Stimulated activated CD4-positive, alpha-beta T cell treated with anti-CD3 and anti-CD28 coated beads, Interleukin-15, amount 100 ng/mL, for 48 hours (primary cell): ENCODE data around the gene TPM2.

Experiments
- DNase-seq, 2 donors: peaks; one replicate each; pipeline ENCODE4 v3.0.0-alpha.2; 2020; ENCODE audit warnings: low read depth in 2 of 2

The TPM2 gene

DNA sequence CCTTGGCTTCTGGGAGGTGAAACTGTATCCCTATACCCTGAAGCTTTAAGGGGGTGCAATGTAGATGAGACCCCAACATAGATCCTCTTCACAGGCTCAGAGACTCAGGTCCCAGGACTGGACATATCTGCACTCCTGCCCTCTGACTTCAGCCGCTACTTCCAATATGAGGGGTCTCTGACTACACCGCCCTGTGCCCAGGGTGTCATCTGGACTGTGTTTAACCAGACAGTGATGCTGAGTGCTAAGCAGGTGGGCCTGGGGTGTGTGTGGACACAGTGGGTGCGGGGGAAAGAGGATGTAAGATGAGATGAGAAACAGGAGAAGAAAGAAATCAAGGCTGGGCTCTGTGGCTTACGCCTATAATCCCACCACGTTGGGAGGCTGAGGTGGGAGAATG is 10.6 kb downstream of the TPM2 start:
- DNase-seq, result no peak

DNA sequence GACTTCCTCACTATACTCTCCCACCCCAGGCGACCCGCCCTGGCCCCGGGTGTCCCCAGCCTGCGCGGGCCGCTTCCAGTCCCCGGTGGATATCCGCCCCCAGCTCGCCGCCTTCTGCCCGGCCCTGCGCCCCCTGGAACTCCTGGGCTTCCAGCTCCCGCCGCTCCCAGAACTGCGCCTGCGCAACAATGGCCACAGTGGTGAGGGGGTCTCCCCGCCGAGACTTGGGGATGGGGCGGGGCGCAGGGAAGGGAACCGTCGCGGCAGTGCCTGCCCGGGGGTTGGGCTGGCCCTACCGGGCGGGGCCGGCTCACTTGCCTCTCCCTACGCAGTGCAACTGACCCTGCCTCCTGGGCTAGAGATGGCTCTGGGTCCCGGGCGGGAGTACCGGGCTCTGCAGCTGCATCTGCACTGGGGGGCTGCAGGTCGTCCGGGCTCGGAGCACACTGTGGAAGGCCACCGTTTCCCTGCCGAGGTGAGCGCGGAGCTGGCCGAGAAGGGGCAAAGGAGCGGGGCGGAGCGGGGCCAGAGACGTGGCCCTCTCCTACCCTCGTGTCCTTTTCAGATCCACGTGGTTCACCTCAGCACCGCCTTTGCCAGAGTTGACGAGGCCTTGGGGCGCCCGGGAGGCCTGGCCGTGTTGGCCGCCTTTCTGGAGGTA is 13.9 kb downstream of the TPM2 start:
- DNase-seq, result no peak

DNA sequence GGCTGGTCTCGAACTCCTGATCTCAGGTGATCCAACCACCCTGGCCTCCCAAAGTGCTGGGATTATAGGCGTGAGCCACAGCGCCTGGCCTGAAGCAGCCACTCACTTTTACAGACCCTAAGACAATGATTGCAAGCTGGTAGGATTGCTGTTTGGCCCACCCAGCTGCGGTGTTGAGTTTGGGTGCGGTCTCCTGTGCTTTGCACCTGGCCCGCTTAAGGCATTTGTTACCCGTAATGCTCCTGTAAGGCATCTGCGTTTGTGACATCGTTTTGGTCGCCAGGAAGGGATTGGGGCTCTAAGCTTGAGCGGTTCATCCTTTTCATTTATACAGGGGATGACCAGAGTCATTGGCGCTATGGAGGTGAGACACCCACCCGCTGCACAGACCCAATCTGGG is 14.5 kb downstream of the TPM2 start:
- DNase-seq, result no peak

DNA sequence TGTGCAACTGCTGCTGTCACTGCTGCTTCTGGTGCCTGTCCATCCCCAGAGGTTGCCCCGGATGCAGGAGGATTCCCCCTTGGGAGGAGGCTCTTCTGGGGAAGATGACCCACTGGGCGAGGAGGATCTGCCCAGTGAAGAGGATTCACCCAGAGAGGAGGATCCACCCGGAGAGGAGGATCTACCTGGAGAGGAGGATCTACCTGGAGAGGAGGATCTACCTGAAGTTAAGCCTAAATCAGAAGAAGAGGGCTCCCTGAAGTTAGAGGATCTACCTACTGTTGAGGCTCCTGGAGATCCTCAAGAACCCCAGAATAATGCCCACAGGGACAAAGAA is 15.7 kb downstream of the TPM2 start:
- DNase-seq, result no peak

DNA sequence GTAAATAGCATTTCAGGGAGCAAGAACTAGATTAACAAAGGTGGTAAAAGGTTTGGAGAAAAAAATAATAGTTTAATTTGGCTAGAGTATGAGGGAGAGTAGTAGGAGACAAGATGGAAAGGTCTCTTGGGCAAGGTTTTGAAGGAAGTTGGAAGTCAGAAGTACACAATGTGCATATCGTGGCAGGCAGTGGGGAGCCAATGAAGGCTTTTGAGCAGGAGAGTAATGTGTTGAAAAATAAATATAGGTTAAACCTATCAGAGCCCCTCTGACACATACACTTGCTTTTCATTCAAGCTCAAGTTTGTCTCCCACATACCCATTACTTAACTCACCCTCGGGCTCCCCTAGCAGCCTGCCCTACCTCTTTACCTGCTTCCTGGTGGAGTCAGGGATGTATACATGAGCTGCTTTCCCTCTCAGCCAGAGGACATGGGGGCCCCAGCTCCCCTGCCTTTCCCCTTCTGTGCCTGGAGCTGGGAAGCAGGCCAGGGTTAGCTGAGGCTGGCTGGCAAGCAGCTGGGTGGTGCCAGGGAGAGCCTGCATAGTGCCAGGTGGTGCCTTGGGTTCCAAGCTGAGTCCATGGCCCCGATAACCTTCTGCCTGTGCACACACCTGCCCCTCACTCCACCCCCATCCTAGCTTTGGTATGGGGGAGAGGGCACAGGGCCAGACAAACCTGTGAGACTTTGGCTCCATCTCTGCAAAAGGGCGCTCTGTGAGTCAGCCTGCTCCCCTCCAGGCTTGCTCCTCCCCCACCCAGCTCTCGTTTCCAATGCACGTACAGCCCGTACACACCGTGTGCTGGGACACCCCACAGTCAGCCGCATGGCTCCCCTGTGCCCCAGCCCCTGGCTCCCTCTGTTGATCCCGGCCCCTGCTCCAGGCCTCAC is 16.3 kb downstream of the TPM2 start, which contains the start of gene CA9:
CA9 (plus strand) TSS at position 797 of the 893 bp plus-strand sequence; CDS start at position 829, 32 bp downstream.
- DNase-seq, result no peak

DNA sequence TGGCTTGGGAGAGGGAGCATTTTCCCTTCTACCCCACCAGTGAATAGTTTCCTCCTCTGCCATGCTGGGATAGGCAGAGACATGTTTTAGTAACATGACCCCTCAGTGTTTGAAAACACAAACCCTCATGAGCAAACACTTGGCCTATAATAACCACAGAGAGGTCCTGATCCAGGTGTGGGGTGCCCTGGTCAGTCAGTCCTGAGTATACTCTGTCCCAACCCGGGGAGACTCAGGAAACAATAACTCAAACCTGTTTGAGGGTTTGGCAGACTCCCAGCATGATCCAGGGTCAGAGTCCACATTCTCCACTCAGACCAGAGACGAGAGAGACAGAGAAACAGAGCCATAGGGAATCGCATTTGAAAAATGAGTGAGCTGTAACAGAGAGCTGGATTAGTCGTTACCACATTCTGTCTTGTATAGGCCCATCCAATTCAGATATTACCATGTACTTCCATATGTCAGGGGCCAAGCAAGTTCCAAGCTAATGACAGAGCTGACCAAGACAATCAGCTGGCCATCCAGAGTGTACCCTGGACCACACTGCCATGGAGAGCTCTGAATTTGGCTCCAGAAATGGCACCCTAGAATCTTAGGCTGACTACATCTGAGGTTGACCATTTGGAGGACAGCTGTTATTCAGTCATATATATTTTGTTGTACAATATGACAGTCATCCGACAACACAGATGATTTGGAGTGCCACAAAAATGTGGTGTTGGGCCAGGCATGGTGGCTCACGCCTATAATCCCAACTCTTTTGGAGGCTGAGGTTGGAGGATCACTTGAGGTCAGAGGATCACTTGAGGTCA is 20.2 kb downstream of the TPM2 start:
- DNase-seq, result no peak

DNA sequence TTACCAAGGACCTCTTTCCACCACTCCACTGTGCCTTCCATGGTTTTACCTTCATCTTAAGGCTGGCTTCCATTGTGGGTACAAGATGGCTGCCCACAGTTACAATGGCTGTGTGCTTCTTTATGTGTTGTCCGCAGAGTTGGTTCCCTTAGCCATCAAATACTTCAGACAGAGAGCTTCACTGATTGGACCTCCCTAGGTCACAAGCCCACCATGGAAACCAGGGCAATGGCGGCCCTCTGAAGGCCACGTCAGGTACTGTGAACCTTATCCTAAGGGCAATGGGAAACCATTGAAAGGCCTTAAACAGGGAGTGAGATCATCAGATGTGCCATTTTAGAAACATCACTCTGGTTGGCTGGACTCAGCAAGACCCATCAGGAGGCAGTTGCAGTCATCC is 21.8 kb downstream of the TPM2 start:
- DNase-seq, result no peak

DNA sequence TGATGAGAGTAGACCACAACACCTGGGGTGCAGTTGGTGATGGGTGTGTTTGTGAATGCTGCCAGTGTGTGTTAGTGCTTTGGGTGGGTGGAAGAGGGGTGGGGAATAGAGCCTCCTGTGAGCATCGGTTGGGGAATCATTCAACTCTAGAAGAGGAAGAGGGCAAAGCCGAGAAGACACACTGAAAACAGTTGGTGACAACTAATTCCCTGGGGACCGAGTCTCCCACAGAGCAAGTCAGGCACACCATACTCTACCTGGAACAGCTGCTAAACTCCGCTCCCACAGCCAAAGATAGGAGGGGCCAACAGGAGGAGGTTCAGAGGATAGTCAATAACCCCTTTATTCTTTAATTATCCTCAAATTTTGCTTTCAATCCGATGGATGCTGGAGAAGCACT is 23.2 kb downstream of the TPM2 start:
- no peak for DNase-seq

DNA sequence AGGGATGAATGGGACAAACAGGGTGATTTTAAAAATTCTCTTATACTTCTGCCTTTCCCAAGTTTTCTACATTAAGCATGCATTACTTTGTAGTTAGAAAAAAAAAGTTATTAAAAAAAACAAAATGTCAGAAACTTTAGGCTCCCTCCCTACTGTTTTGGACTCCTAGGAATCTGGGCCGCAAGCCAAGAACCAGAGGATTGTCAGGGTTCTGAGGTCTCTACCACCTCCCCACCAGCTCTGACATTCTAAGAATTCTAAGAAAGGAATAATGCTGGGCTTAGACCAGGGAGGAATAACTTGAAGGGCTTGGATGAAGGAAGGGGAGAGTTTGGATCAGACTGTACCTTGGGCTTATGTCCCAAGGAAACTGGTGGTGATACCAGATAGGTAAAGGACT is 23.7 kb downstream of the TPM2 start:
- no peak for DNase-seq

DNA sequence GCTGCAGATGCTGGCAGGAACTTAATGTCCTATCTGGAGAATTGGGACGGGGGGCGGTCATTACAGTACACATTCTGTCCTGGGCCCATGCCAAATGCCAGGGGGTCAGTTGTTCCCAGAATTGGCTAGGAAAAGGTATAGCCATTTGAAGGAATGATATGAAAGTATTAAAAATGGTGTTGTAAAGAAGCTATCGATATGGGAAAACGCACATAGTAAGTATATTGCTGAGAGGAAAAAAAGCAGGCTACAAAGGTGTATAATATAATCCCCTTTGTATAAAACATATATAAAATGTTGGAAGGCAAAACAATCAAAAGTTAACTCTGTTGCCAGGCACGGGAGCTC is 24.3 kb downstream of the TPM2 start:
- no peak for DNase-seq

DNA sequence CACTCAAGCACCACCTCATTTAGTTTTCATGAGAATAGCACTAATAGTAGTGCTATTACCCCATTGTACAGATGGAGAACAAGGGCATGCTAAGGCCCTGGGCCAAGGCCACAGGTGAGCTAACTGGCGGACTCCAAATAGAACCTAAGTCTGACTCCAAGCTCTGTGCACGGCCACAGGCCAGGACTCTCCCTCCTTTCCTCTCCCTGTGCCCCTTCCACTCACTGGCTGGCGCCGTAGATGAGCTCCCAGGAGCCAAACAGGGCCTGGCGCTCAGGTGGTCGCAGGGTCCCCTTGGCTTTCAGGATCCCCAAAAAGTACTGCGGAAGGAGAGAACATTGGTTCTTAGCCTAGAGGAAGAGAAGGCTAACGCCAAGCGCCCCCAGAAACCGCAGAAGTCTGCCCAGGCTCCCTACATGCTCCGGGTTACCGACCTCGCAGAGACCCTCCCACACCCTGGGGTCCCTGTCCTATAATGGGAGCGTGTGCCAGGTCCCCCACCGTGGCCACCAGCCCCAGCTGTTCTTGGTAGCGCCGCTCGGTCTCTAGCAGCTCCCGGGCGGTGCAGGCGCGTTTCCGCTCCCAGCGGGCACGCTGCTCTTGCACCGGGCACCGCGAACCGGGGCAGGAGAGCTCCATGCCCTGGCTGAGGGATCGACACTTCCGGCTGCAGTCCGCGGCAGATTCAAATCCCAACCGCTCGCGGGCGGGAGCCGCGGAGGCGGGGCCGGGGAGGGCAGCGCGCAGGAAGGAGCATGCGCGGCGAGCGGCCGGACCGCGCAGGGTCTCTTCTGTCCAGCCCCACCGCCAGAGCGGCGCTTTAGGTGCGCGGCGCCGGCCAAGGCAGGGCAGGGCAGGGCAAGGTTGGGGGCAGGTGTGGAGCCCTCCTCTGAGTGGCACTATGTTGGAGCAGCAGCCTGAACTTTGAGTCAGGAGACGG is 24.9 kb downstream of the TPM2 start, which contains the start of gene ARHGEF39:
ARHGEF39 (minus strand) TSS at position 665 of the 940 bp plus-strand sequence; CDS start at position 639, 26 bp downstream.
- DNase-seq, result peak; percentile 60 to 66

DNA sequence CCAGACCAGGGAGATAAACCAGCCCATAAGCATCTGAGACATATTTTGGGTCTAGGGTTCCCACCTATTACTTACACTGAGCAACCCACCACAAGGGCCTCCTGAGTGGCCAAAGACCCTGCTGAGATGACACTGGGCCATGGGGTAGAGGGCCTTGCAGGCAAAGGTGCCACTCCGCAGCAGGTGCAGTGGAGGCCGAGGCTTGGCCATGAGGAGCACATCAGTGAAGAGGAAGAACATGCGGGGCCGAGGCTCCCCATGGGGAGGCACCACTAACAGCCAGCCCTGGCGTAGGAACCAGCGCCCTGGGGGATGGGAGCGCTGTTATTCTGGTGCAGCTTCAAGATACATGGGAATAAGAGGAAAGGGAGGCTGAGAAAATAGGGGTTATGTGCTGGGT is 27.3 kb downstream of the TPM2 start:
- DNase-seq, result no peak

DNA sequence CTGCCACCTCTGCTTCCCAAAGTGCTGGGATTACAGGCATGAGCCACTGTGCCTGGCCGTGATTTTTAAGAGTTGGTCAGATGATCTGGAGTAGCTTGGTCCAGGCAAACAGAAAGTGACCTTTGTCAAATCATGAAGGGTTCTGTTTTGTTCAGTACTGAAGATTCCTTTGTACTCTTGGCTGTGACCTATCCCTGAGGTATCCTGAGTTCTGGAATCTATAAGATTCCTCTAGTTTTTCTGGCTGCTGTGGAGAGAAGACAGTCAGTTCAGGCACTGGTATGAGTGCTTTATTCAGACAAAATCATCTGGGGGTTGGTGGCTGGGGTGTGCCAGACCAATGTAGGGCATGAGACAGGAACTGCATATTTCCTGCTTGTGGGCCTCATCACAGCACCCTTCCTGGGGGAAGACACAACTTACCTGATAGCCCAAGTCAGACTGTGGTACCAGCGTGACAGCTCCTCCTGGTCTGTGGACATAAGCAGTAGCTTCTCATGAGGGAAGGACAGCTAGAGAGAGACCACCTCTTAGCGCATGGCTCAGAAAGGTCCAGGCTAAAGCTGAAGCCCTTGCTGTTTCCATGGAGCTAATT is 27.9 kb downstream of the TPM2 start:
- DNase-seq, result no peak

DNA sequence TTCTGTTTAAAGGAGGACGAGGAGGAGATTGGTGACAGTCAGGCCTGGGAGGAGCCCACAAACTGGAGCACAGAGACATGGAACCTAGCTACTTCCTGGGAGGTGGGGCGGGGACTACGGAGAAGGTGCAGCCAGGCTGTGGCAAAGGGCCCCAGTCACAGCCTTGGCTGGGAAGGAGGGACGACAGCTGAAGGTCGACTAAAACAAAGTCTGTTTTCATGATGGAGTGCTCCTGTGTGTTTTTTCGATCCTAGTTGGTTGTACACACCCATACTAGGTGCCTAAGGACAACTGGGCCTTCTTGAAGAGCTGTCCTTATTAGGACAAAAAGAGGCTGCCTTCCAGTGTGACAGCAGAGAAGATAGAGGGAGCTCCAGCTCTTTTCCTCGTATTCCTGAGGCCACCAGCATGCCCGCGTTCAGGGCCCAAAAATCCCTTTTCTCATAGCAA is 28.7 kb downstream of the TPM2 start:
- no peak for DNase-seq

DNA sequence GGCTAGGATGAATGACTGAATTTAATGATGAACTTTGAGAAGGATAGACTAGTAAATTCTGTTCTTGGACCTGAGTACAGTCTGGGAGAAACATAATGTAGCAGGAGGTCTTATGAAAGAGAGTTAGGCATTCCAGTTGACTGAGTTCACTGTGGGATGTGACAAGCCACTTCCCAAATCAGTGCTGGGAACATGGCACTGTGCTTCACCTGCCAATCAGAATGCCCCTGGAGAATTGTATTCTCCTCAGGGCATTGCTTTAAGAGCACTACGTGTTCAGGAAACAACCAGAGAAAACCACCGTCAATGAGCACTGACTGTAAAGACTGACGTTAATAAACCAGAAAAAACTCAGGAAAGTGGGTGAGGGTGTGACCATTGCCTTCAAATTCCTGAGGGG is 30.4 kb downstream of the TPM2 start:
- DNase-seq, result no peak

DNA sequence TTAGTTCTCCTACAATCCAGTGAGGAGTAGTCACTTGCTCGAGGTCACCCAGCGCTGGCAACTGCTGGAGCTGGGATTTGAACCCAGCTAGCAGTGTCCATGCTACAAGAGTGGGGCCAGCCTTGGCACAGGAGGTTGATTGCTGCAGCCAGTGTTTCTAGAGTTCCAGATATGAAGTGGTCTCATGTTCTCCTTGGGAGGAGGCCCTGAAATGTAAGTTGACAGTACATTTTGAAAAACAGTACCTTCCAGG is 30.8 kb downstream of the TPM2 start:
- DNase-seq, result no peak

DNA sequence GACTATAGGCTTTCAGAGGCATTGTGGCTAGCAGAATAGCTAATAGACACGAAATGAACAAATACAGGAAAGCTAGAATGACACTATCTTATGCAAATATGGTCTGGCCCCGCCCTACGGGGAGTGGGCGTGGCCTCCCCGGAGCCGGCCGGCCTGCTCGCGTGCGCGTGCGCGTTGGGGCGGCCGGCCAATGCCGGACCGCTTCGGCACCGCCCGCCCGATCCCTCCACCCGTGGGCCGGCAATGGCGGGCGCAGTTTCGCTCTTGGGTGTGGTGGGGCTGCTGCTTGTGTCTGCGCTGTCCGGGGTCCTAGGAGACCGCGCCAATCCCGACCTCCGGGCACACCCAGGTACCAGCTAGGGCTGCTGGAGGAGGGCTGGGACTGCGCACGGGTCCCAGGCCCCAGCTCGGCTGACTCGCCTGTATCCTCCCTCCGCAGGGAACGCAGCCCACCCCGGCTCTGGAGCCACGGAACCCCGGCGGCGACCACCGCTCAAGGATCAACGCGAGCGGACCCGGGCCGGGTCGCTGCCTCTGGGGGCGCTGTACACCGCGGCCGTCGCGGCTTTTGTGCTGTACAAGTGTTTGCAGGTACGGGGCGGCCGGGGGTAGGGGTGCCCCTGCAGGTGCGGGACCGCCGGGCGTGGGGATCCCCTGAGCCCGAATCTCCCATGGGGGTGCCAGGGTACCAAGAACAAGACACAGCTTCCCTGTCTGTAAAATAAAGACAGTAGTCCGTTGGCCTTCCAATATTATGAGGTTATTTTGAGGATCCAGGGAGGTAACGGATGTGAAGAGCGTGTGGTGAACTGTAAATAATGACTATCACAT is 31.4 kb downstream of the TPM2 start, which contains the start of gene CCDC107:
CCDC107 (plus strand) TSS at position 156 of the 831 bp plus-strand sequence; CDS start at position 244, 88 bp downstream.
- DNase-seq, result peak; percentile 65

DNA sequence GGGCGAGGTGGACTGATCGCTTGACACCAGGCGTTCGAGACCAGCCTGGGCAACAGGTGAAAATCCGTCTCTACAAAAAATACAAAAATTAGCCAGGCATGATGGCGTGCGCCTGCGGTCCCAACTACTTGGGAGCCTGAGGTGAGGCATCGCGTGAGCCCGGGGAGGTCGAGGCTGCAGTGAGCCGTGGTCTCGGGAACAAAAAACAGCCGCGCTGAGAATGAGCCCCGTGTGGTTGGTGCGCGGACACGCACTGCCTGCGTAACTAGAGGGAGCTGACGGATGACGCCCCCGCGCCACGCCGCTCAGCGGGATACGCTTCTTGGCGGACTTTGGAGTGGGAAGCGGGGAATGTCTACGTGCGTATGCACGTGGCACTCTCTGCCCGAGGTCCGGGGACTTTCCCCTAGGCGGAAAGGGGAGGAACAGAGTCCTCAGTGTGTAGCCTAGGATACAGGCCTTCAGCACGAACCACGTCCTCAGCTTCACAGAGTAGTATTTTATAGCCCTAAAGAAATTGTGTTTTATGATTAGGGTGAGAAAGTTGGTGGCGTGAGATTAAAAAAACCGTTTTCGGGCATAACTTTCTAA is 32.1 kb downstream of the TPM2 start, which contains the start of gene RMRP:
RMRP (minus strand) TSS at position 474 of the 591 bp plus-strand sequence.
- DNase-seq, result peak; percentile 94

DNA sequence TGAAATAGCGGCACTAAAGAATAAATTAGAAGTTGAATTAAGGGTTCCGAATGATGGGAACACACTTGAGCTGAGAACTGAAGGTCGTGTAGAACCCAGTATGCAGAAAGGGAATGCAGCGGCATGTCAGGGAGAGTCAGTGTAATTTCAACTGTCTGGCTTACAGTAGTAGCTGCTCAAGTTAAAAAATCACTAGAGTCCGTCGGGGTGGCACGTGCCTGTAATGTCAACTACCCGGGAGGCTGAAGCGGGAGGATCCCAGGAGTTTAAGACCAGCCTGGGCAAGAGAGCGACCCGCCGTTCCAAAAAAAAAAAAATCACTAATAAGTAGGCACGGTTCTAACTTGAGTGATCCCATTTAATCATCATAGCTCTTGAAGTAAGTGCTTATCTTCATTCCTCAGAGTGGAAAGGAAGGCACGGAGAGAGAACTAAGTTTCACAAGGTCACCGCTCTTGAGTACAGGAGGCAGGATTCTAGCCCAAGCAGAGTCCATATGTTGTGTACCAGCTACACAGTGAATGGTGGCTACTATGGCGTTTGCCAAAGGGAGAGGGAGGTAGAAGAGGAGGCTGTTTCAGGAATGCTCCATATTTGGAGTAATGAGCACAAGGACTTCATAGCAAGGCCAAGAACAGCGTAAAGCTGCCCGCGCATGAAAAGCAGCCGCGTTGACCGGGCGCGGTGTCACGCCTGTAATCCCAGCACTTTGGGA is 32.7 kb downstream of the TPM2 start:
- no peak for DNase-seq
